Vagina (tissue), 2 donors: ENCODE measurements around the gene TRPM1. TPM values are rescaled to one million over a fixed set of nuclear protein-coding genes. Genes with fewer than 3 reads are reported as not detected.

Source experiments
- DNase-seq, 2 donors: peaks; one replicate each; pipeline ENCODE4 v3.0.0-alpha.2; 2017; ENCODE audit errors: extremely low spot score in 2 of 2
- H3K27ac ChIP-seq: fragments of 200-600 bp; sonication (generic); one replicate; pipeline ENCODE4 v1.5.1; 2019
- H3K27me3 ChIP-seq: fragments of 200-600 bp; sonication (generic); one replicate; pipeline ENCODE4 v1.5.1; 2019
- H3K36me3 ChIP-seq, 2 donors: fragments of 200-600 bp; sonication (generic); one replicate each; pipeline ENCODE4 v1.5.1; 2017 to 2019
- H3K4me1 ChIP-seq: fragments of 200-600 bp; sonication (generic); one replicate; pipeline ENCODE4 v1.5.1; 2019
- H3K4me3 ChIP-seq, 2 donors: fragments of 200-600 bp; sonication (generic); 1 replicate in 1 of 2; 2 replicates in 1 of 2; pipeline ENCODE4 v1.5.1; 2016 to 2019
- H3K9me3 ChIP-seq: fragments of 200-600 bp; sonication (generic); one replicate; pipeline ENCODE4 v1.5.1; 2019
- POLR2A ChIP-seq, 2 donors: fragments of 450-650 bp; IDR thresholded peaks; one replicate each; pipeline ENCODE4 v1.6.1; 2017; ENCODE audit warnings: antibody characterized with exemption in 2 of 2, mild to moderate bottlenecking in 2 of 2, moderate library complexity in 2 of 2
- POLR2AphosphoS5 ChIP-seq, 2 donors: sonication (generic); formaldehyde crosslinking; IDR thresholded peaks; one replicate each; pipeline ENCODE4 v1.9.0; 2017; ENCODE audit warnings: antibody characterized with exemption in 2 of 2, mild to moderate bottlenecking in 2 of 2, low read depth in 1 of 2; ENCODE audit not compliant: insufficient read depth in 1 of 2
- intact Hi-C: fragments of 100-400 bp; cut with DNase I; formaldehyde crosslinking; loops from one replicate; pipeline ENCODE4 v1.15.1; 2023
- total RNA-seq: library from RNA; depleted of rRNA; stranded (reverse); fragments of >200 nt; gene quantifications from one replicate; pipeline ENCODE4 v1.2.3, GENCODE V29; 2016
- TF ChIP-seq, protein P1 (sequence below), 3 experiments: fragments of 450-650 bp in 2 of 3; fragments of 200-600 bp in 1 of 3; sonication (generic) in 1 of 3; IDR thresholded peaks; one replicate each; pipeline ENCODE4 v1.5.1; 2017 to 2019; ENCODE audit warnings: antibody characterized with exemption in 3 of 3, mild to moderate bottlenecking in 2 of 3, moderate library complexity in 2 of 3

The TRPM1 gene
- total RNA-seq, 1 donor from 2014 or later, result not detected

DNA sequence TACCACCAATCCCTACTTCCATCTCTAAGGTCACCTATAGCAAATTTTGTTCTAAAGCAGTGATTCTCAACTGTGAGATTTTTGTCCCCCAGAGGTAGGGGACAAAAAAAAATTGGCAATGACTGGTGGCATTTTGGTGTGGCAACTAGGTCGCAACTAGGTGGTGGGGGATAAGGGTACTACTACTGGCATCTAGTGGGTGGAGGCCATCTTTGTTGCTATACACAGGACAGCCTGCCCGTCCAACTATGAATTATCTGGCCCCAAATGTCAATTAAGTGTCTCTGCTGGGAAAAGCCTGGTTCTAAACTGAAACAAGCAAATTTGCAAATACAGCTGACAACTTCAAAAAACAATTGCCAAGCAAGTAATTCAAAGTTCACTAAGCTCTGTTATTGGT, 111.5 kb downstream of the TRPM1 start:
- intact Hi-C loops, result no loop called here
- peak overlapping the region; percentile 91 to 99 for H3K4me3 ChIP-seq
- peaks cover 0 to 8% of the 10 kb centered on the region in 2 donors for H3K36me3 ChIP-seq
- DNase-seq, result no peak
- no peaks in the 10 kb centered on the region for H3K9me3 ChIP-seq
- TF ChIP-seq POLR2AphosphoS5 (IDR thresholded peaks at IDR 0.05; ENCODE audit: insufficient read depth in 1 of 2, low read depth in 1 of 2) (no peak), POLR2A (IDR thresholded peaks at IDR 0.05) (no peak)
- TF ChIP-seq, protein P1, sequence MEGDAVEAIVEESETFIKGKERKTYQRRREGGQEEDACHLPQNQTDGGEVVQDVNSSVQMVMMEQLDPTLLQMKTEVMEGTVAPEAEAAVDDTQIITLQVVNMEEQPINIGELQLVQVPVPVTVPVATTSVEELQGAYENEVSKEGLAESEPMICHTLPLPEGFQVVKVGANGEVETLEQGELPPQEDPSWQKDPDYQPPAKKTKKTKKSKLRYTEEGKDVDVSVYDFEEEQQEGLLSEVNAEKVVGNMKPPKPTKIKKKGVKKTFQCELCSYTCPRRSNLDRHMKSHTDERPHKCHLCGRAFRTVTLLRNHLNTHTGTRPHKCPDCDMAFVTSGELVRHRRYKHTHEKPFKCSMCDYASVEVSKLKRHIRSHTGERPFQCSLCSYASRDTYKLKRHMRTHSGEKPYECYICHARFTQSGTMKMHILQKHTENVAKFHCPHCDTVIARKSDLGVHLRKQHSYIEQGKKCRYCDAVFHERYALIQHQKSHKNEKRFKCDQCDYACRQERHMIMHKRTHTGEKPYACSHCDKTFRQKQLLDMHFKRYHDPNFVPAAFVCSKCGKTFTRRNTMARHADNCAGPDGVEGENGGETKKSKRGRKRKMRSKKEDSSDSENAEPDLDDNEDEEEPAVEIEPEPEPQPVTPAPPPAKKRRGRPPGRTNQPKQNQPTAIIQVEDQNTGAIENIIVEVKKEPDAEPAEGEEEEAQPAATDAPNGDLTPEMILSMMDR (IDR thresholded peaks at IDR 0.05), result no peak
- no peaks in the 10 kb centered on the region for H3K27me3 ChIP-seq
- peaks cover 53% of the 10 kb centered on the region for H3K4me1 ChIP-seq
- H3K27ac ChIP-seq, result peak overlapping the region; percentile 96

DNA sequence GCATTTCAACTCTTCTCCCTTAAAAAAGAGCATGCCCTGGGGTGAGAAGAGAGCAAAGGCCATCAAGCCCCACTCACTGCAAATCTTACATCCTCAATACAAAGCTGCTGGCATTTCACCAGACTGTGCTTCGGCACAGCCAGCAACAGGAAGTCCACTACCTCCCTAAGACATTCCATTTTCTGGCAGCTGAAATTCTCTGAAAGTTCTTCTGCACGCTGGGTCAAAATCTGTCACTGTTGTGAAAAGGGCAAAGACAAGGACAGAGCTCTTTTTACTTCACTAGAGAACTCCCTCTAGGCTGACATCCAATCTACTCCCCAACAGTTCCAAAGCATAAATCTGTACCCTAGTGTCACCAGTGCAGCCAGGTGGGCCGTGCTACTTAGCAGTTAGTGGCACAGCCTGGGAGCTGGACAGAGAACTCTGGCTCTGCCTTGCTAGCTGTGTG, 116.4 kb downstream of the TRPM1 start:
- H3K27me3 ChIP-seq, result no peaks in the 10 kb centered on the region
- DNase-seq, result no peak
- peaks cover 86% of the 10 kb centered on the region for H3K4me1 ChIP-seq
- H3K27ac ChIP-seq, result peak overlapping the region; percentile 7
- intact Hi-C loops, result no loop called here
- H3K9me3 ChIP-seq, result no peaks in the 10 kb centered on the region
- H3K4me3 ChIP-seq, result peak overlapping the region; percentile 1 to 14
- TF ChIP-seq, protein P1 (IDR thresholded peaks at IDR 0.05), result no peak
- no peak for TF ChIP-seq POLR2A (IDR thresholded peaks at IDR 0.05)
- H3K36me3 ChIP-seq, result peaks cover 0 to 8% of the 10 kb centered on the region in 2 donors

DNA sequence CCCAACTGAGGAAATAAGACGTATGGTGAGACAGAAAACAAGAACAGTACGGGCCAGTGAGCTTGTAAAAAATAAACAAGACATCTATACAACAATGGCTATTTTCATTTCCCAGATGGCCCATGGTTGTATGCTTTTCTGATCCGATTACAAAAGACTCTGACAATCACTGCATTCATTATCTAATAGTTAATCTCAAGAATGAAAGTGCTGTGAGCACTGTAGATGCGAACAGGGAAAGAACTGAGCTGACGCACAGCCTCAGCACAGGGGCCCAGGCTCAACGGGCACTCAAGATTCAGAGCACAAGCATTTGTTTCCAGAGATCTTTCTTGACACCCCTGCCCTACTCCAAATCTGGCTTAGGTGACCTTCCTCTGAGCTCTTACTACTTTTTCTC, 117.0 kb downstream of the TRPM1 start:
- DNase-seq, result no peak
- H3K27me3 ChIP-seq, result no peaks in the 10 kb centered on the region
- H3K4me3 ChIP-seq, result peak overlapping the region; percentile 1 to 14
- peak overlapping the region; percentile 6 for H3K27ac ChIP-seq
- intact Hi-C loops, result no loop called here
- H3K9me3 ChIP-seq, result no peaks in the 10 kb centered on the region
- TF ChIP-seq, protein P1 (IDR thresholded peaks at IDR 0.05), result no peak
- TF ChIP-seq POLR2A (IDR thresholded peaks at IDR 0.05), result no peak
- no peak for TF ChIP-seq POLR2AphosphoS5 (IDR thresholded peaks at IDR 0.05; ENCODE audit: insufficient read depth in 1 of 2, low read depth in 1 of 2)
- H3K36me3 ChIP-seq, result peaks cover 0 to 8% of the 10 kb centered on the region in 2 donors
- peaks cover 85% of the 10 kb centered on the region for H3K4me1 ChIP-seq

DNA sequence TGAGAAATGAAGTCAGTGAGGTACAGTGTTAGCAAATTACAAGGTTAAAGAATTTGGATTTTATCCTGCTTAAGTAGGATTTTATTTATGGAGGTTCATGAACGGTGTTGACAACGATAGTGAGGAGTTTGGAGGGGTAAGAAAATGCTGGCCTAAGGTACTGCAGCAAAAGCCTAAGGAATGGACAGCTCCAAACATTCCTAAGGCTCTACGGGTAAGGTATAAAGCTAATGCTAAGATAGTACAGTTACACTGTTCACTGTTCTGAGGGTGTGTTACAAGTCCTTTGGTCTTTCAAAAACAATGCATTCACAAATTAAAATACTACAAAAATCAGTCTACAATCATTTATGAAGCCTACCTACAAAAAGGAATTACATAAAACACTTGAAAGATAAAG, 117.4 kb downstream of the TRPM1 start:
- peaks cover 0 to 8% of the 10 kb centered on the region in 2 donors for H3K36me3 ChIP-seq
- DNase-seq, result no peak
- peak overlapping the region; percentile 6 for H3K27ac ChIP-seq
- TF ChIP-seq POLR2A (IDR thresholded peaks at IDR 0.05), result no peak
- TF ChIP-seq POLR2AphosphoS5 (IDR thresholded peaks at IDR 0.05; ENCODE audit: insufficient read depth in 1 of 2, low read depth in 1 of 2), result no peak
- TF ChIP-seq, protein P1 (IDR thresholded peaks at IDR 0.05), result no peak
- H3K9me3 ChIP-seq, result no peaks in the 10 kb centered on the region
- intact Hi-C loops, result no loop called here
- peaks cover 81% of the 10 kb centered on the region for H3K4me1 ChIP-seq
- H3K4me3 ChIP-seq, result no peak overlapping the region
- no peaks in the 10 kb centered on the region for H3K27me3 ChIP-seq

DNA sequence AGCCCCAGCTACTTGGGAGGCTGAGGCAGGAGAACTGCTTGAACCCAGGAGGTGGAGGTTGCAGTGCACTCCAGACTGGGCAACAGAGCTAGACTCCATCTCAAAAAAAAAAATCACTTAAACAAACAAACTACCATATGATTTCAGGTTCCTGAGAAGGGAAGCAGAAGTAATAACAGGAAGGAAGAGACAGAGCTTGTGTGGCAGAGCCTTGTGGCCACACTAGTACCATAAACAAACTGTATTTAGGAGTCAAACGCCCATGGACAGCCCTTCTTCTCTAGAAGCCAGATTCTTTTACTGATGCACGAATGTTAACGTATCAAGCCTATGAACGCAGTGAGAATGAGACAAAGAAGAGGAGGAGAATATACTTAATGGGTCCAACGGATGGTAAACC, 122.1 kb downstream of the TRPM1 start:
- intact Hi-C loops, result no loop called here
- Histone ChIP-seq H3K27me3 (no peaks in the 10 kb centered on the region), H3K4me1 (peaks cover 50% of the 10 kb centered on the region), H3K27ac (no peak overlapping the region), H3K4me3 (no peak overlapping the region), H3K9me3 (no peaks in the 10 kb centered on the region), H3K36me3 (peaks cover 0 to 10% of the 10 kb centered on the region in 2 donors)
- DNase-seq, result no peak
- TF ChIP-seq, protein P1 (IDR thresholded peaks at IDR 0.05), result no peak
- TF ChIP-seq POLR2A (IDR thresholded peaks at IDR 0.05) (no peak), POLR2AphosphoS5 (IDR thresholded peaks at IDR 0.05; ENCODE audit: insufficient read depth in 1 of 2, low read depth in 1 of 2) (no peak)
